Effector memory CD8-positive, alpha-beta T cell (primary cell): ENCODE measurements around the gene ANO9.

Source experiments
- ATAC-seq: fragments of 150-1000 bp; cut with Tn5 transposase; replicated peaks from 2 replicates; pipeline ENCODE4 v1.10.0; 2021; ENCODE audit warnings: mild to moderate bottlenecking, moderate library complexity
- DNase-seq, 3 experiments: peaks; one replicate each; pipeline ENCODE4 v3.0.0; 2021
- H3K27ac Mint-ChIP-seq, 2 donors: one replicate each; pipeline ENCODE4 v1.8.0; 2022; ENCODE audit warnings: mild to moderate bottlenecking in 2 of 2, mixed read lengths in 2 of 2, moderate library complexity in 2 of 2
- H3K27me3 Mint-ChIP-seq, 2 donors: one replicate each; pipeline ENCODE4 v1.8.0; 2022; ENCODE audit warnings: mixed read lengths in 2 of 2
- H3K36me3 Mint-ChIP-seq: one replicate; pipeline ENCODE4 v1.8.0; 2022; ENCODE audit warnings: mild to moderate bottlenecking, moderate library complexity, mixed read lengths; ENCODE audit not compliant: insufficient read depth
- H3K4me1 Mint-ChIP-seq, 2 donors: one replicate each; pipeline ENCODE4 v1.8.0; 2022; ENCODE audit warnings: low read depth in 2 of 2, mixed read lengths in 2 of 2
- H3K4me3 Mint-ChIP-seq, 2 donors: one replicate each; pipeline ENCODE4 v1.8.0; 2022; ENCODE audit warnings: mild to moderate bottlenecking in 2 of 2, mixed read lengths in 2 of 2, moderate library complexity in 2 of 2
- H3K9me3 Mint-ChIP-seq, 2 donors: one replicate each; pipeline ENCODE4 v1.8.0; 2022; ENCODE audit warnings: mixed read lengths in 2 of 2
- total RNA-seq, 9 experiments: gene quantifications; one replicate each; lab custom pipeline; 2026; lab: John Stamatoyannopoulos, UW

The ANO9 gene, protein sequence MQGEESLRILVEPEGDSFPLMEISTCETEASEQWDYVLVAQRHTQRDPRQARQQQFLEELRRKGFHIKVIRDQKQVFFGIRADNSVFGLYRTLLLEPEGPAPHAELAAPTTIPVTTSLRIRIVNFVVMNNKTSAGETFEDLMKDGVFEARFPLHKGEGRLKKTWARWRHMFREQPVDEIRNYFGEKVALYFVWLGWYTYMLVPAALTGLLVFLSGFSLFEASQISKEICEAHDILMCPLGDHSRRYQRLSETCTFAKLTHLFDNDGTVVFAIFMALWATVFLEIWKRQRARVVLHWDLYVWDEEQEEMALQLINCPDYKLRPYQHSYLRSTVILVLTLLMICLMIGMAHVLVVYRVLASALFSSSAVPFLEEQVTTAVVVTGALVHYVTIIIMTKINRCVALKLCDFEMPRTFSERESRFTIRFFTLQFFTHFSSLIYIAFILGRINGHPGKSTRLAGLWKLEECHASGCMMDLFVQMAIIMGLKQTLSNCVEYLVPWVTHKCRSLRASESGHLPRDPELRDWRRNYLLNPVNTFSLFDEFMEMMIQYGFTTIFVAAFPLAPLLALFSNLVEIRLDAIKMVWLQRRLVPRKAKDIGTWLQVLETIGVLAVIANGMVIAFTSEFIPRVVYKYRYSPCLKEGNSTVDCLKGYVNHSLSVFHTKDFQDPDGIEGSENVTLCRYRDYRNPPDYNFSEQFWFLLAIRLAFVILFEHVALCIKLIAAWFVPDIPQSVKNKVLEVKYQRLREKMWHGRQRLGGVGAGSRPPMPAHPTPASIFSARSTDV
- 28.0 to 158 (median 86.9) reads per million in 9 experiments for total RNA-seq

DNA sequence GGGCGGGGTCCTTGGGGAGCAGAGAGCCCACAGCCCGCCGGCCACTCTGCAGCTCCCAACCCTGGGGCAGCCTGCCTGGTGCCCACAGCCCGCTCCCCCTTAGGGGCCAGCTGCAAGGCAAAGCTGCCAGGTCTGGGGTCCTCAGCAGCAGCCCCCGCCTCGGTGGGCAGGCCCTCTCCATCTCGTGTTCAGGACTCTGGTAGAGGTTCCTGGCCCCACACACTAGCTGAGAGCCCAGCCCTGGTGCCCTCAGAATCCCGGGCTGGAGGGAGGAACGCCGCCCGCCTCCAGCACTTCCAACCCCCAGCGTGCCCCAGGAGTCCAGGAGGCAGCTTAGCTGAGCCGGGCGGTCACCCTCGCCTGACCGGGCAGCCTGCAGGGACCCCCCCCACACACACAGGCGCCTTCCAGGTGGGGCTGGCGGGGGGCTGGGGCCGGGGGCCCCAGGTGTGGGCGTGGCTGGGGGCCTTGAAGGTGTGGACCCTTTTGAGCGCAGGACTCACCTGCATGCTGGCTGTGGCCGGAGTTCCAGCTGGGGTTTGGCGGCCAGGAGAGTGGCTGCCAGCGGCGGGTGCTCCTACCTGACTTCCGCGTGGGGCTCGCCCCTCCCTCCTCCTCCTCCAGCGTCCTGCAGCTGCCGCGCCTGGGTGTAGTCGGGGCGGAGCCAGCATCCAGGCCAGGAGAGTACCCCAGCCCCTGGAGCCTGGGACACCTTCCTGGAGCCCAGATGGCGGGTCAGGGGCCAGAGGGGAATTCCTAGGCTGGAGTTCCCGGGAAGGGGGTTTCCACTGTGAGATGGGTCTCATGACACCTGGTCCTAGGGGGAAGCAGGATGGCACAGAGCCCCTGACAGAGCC lies at the start of gene ANO9:
Gene ANO9, minus strand, starts transcription at position 594 of the 857 bp plus-strand sequence. Its CDS starts 85 bp downstream, at position 509.
- ATAC-seq (peak; percentile 92), DNase-seq (peak; percentile 42 to 48 (median 42))
- H3K36me3 Mint-ChIP-seq, result no peaks in the 10 kb centered on the region
- peak within 1 kb of the TSS in 1 of 2 donors; percentile 62 for H3K27ac Mint-ChIP-seq
- H3K9me3 Mint-ChIP-seq, result no peaks in the 10 kb centered on the region
- peaks cover 15 to 26% of the 10 kb centered on the region in 2 donors for H3K4me1 Mint-ChIP-seq
- peak within 1 kb of the TSS; percentile 59 to 66 for H3K4me3 Mint-ChIP-seq
- H3K27me3 Mint-ChIP-seq, result no peaks in the 10 kb centered on the region

GRCh38 chr11:491358-491757 lies 49.5 kb upstream of the ANO9 start:
- H3K4me3 Mint-ChIP-seq, result no peak overlapping the region
- H3K4me1 Mint-ChIP-seq, result peaks cover 0 to 4% of the 10 kb centered on the region in 2 donors
- H3K27me3 Mint-ChIP-seq, result no peaks in the 10 kb centered on the region
- H3K27ac Mint-ChIP-seq, result no peak overlapping the region
- H3K36me3 Mint-ChIP-seq, result peaks cover 27% of the 10 kb centered on the region
- H3K9me3 Mint-ChIP-seq, result no peaks in the 10 kb centered on the region
- no peak for ATAC-seq
- no peak for DNase-seq

GRCh38 chr11:490930-491260 lies 49.1 kb upstream of the ANO9 start:
- no peak overlapping the region for H3K4me3 Mint-ChIP-seq
- ATAC-seq (no peak), DNase-seq (no peak)
- H3K27ac Mint-ChIP-seq, result no peak overlapping the region
- H3K27me3 Mint-ChIP-seq, result no peaks in the 10 kb centered on the region
- H3K36me3 Mint-ChIP-seq, result peaks cover 22% of the 10 kb centered on the region
- no peaks in the 10 kb centered on the region for H3K9me3 Mint-ChIP-seq
- H3K4me1 Mint-ChIP-seq, result peaks cover 0 to 3% of the 10 kb centered on the region in 2 donors

- Mint-ChIP-seq H3K27me3 (no peaks in the 10 kb centered on the region), H3K9me3 (no peaks in the 10 kb centered on the region), H3K36me3 (peaks cover 19% of the 10 kb centered on the region), H3K4me1 (no peaks in the 10 kb centered on the region), H3K27ac (no peak overlapping the region), H3K4me3 (no peak overlapping the region)
- DNase-seq (no peak), ATAC-seq (no peak)
Measured at GRCh38 chr11:490186-490929, 48.5 kb upstream of the ANO9 start.

DNA sequence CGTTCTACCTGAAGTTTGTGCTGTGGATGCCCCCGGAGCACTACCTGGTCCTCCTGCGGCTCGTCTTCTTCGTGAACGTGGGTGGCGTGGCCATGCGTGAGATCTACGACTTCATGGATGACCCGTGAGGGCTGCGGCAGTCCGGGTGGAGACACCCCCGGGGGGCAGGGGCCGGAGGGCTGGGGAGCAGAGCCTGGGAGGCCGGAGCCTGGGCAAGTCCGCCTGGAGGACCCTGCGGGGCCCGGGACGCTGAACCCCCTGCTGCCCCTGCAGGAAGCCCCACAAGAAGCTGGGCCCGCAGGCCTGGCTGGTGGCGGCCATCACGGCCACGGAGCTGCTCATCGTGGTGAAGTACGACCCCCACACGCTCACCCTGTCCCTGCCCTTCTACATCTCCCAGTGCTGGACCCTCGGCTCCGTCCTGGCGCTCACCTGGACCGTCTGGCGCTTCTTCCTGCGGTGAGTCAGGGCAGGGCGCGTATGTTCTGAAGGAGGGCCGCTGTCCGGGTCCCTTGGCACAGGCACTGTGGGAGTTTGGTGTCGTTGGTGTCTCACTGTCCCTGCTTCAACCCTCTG lies 47.9 kb upstream of the ANO9 start:
- H3K27me3 Mint-ChIP-seq, result no peaks in the 10 kb centered on the region
- DNase-seq, result no peak
- no peak overlapping the region for H3K4me3 Mint-ChIP-seq
- H3K4me1 Mint-ChIP-seq, result no peaks in the 10 kb centered on the region
- no peak overlapping the region for H3K27ac Mint-ChIP-seq
- no peak for ATAC-seq
- peaks cover 19% of the 10 kb centered on the region for H3K36me3 Mint-ChIP-seq
- no peaks in the 10 kb centered on the region for H3K9me3 Mint-ChIP-seq

GRCh38 chr11:488992-489391 lies 47.2 kb upstream of the ANO9 start:
- no peak overlapping the region for H3K4me3 Mint-ChIP-seq
- H3K36me3 Mint-ChIP-seq, result peaks cover 15% of the 10 kb centered on the region
- no peaks in the 10 kb centered on the region for H3K27me3 Mint-ChIP-seq
- no peaks in the 10 kb centered on the region for H3K4me1 Mint-ChIP-seq
- ATAC-seq, result no peak
- DNase-seq, result no peak
- no peak overlapping the region for H3K27ac Mint-ChIP-seq
- no peaks in the 10 kb centered on the region for H3K9me3 Mint-ChIP-seq

- Mint-ChIP-seq H3K9me3 (no peaks in the 10 kb centered on the region), H3K36me3 (peaks cover 15% of the 10 kb centered on the region), H3K27ac (no peak overlapping the region), H3K4me1 (no peaks in the 10 kb centered on the region), H3K27me3 (no peaks in the 10 kb centered on the region), H3K4me3 (no peak overlapping the region)
- no peak for DNase-seq
- ATAC-seq, result no peak
Measured at GRCh38 chr11:488579-488978, 46.8 kb upstream of the ANO9 start.

GRCh38 chr11:488062-488461 lies 46.3 kb upstream of the ANO9 start:
- H3K36me3 Mint-ChIP-seq, result peaks cover 10% of the 10 kb centered on the region
- DNase-seq, result no peak
- H3K27me3 Mint-ChIP-seq, result no peaks in the 10 kb centered on the region
- H3K9me3 Mint-ChIP-seq, result no peaks in the 10 kb centered on the region
- no peaks in the 10 kb centered on the region for H3K4me1 Mint-ChIP-seq
- H3K27ac Mint-ChIP-seq, result no peak overlapping the region
- no peak for ATAC-seq
- no peak overlapping the region for H3K4me3 Mint-ChIP-seq

- no peak overlapping the region for H3K4me3 Mint-ChIP-seq
- no peaks in the 10 kb centered on the region for H3K4me1 Mint-ChIP-seq
- H3K27me3 Mint-ChIP-seq, result no peaks in the 10 kb centered on the region
- H3K9me3 Mint-ChIP-seq, result no peaks in the 10 kb centered on the region
- peaks cover 7% of the 10 kb centered on the region for H3K36me3 Mint-ChIP-seq
- DNase-seq, result no peak
- no peak for ATAC-seq
- H3K27ac Mint-ChIP-seq, result no peak overlapping the region
Measured at GRCh38 chr11:487571-488021, 45.8 kb upstream of the ANO9 start.

DNA sequence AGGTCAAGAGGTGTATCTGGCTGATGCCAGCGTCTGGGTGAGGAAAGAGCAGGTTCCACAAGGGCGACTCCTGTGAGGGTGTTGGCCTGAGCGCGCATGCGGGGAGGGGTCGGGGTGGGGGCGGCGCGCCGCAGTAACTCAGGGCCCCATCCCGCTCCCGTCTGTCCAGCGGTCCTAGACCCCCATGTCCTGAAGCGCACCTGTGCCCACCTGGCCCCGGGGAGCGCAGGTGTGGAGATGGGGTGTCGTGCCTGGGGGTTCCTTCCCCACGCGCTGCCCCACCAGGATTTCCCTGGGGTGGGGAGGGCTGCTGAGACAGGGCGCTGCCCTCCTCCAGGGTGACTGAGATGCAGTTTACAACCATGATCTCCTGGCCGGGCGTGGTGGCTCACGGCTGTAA lies 44.4 kb upstream of the ANO9 start:
- Mint-ChIP-seq H3K9me3 (no peaks in the 10 kb centered on the region), H3K27me3 (no peaks in the 10 kb centered on the region), H3K27ac (no peak overlapping the region), H3K4me3 (no peak overlapping the region), H3K36me3 (peaks cover 7% of the 10 kb centered on the region), H3K4me1 (no peaks in the 10 kb centered on the region)
- DNase-seq (no peak), ATAC-seq (no peak)

- no peak for ATAC-seq
Measured at GRCh38 chr11:484616-485015, 42.8 kb upstream of the ANO9 start.

DNA sequence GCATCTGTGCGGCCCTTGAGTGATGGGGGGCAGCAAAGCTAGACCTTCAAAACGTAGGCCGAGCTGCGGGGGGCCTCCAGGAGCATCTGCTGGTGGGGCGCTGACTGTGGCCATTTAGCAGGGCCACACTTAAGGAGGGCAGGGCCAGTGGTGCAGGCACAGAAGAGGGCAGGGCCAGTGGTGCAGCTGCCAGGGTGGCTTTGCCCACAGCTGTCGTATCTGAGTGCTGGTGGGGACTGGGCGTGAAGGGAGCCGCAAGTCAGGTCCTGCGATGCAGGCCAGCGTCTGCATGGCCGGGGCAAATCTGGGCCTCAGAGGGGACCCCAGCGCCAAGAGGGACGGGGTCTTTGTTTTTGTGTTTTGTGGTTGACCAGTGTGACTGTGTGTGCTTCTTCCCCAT lies 37.5 kb upstream of the ANO9 start:
- Mint-ChIP-seq H3K36me3 (no peaks in the 10 kb centered on the region), H3K27me3 (no peaks in the 10 kb centered on the region), H3K4me1 (no peaks in the 10 kb centered on the region), H3K27ac (no peak overlapping the region), H3K4me3 (no peak overlapping the region), H3K9me3 (no peaks in the 10 kb centered on the region)
- ATAC-seq, result no peak
- DNase-seq, result no peak

More at GRCh38 chr11:484616-485015, 42.8 kb upstream of the ANO9 start:
- Mint-ChIP-seq H3K9me3 (no peaks in the 10 kb centered on the region), H3K27ac (no peak overlapping the region), H3K4me1 (no peaks in the 10 kb centered on the region), H3K27me3 (no peaks in the 10 kb centered on the region), H3K4me3 (no peak overlapping the region), H3K36me3 (peaks cover 6% of the 10 kb centered on the region)
- DNase-seq, result no peak
